ENCODE data around the gene RHAG.

GRCh38 chr6:49557177-49557576 lies 79.5 kb downstream of the RHAG start:
- TF ChIP-seq, protein P1, sequence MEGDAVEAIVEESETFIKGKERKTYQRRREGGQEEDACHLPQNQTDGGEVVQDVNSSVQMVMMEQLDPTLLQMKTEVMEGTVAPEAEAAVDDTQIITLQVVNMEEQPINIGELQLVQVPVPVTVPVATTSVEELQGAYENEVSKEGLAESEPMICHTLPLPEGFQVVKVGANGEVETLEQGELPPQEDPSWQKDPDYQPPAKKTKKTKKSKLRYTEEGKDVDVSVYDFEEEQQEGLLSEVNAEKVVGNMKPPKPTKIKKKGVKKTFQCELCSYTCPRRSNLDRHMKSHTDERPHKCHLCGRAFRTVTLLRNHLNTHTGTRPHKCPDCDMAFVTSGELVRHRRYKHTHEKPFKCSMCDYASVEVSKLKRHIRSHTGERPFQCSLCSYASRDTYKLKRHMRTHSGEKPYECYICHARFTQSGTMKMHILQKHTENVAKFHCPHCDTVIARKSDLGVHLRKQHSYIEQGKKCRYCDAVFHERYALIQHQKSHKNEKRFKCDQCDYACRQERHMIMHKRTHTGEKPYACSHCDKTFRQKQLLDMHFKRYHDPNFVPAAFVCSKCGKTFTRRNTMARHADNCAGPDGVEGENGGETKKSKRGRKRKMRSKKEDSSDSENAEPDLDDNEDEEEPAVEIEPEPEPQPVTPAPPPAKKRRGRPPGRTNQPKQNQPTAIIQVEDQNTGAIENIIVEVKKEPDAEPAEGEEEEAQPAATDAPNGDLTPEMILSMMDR (IDR thresholded peaks at IDR 0.05; ENCODE audit: insufficient read depth, low read depth, low read length), result no peak
- no peak for TF ChIP-seq EZH2 (IDR thresholded peaks at IDR 0.05; ENCODE audit: insufficient read depth, low read length)
